ENCODE results near the gene STXBP5.

STXBP5 gene

GRCh38 chr6:147166992-147167391 is 37.2 kb upstream of the STXBP5 start:
- H3K27me3 ChIP-seq (ENCODE audit: control insufficient read depth in 1 of 2, insufficient read depth in 1 of 2, low read length in 2 of 2), result no peaks in the 10 kb centered on the region
- H2AFZ ChIP-seq (ENCODE audit: low read depth, low read length), result no peak overlapping the region
- H3K36me3 ChIP-seq (ENCODE audit: control insufficient read depth in 1 of 2, insufficient read depth in 2 of 2, low read depth in 1 of 2, low read length in 2 of 2), result no peaks in the 10 kb centered on the region
- no peak overlapping the region for H3K4ac ChIP-seq (ENCODE audit: low read depth in 1 of 2, low read length in 2 of 2)
- no peak for DNase-seq
- H2AK5ac ChIP-seq (ENCODE audit: low read length, severe bottlenecking), result no peak overlapping the region
- no peak overlapping the region for H3K4me3 ChIP-seq (ENCODE audit: insufficient read depth in 1 of 2, low read depth in 1 of 2, low read length in 2 of 2)
- H3K18ac ChIP-seq (ENCODE audit: low read depth in 1 of 2, low read length in 2 of 2), result no peak overlapping the region
- H4K91ac ChIP-seq (ENCODE audit: low read length), result no peak overlapping the region
- H2BK5ac ChIP-seq (ENCODE audit: low read depth, low read length, poor library complexity, severe bottlenecking), result no peak overlapping the region
- no peak overlapping the region for H3K14ac ChIP-seq (ENCODE audit: low read length in 2 of 2)
- H3K9ac ChIP-seq (ENCODE audit: low read length), result peak overlapping the region; percentile 13
- WGBS, result no CpG with 5 or more reads among the region's 1 CpG
- H2BK120ac ChIP-seq (ENCODE audit: low read depth, low read length), result no peak overlapping the region
- H3K4me1 ChIP-seq (ENCODE audit: control insufficient read depth, insufficient read depth, low read depth, low read length), result no peaks in the 10 kb centered on the region
- no peak overlapping the region for H2BK15ac ChIP-seq (ENCODE audit: low read depth, poor library complexity, severe bottlenecking)
- H3K27ac ChIP-seq (ENCODE audit: low read length, poor library complexity, severe bottlenecking), result no peak overlapping the region
- H3K9me3 ChIP-seq (ENCODE audit: control insufficient read depth, low read length), result no peaks in the 10 kb centered on the region
- H4K8ac ChIP-seq (ENCODE audit: low read length), result no peak overlapping the region
- no peak overlapping the region for H3K23ac ChIP-seq (ENCODE audit: low read length in 2 of 2)
- no peak overlapping the region for H2BK12ac ChIP-seq (ENCODE audit: low read length in 2 of 2)
- no peaks in the 10 kb centered on the region for H3K79me1 ChIP-seq (replicated peaks; ENCODE audit: low read length, poor library complexity, severe bottlenecking)
- H3K4me2 ChIP-seq (ENCODE audit: low read length, poor library complexity, severe bottlenecking), result no peak overlapping the region

GRCh38 chr6:147167576-147168461 is 36.4 kb upstream of the STXBP5 start:
- no peaks in the 10 kb centered on the region for H3K4me1 ChIP-seq (ENCODE audit: control insufficient read depth, insufficient read depth, low read depth, low read length)
- H2BK15ac ChIP-seq (ENCODE audit: low read depth, poor library complexity, severe bottlenecking), result no peak overlapping the region
- peak overlapping the region in 1 of 2 experiments; percentile 27 for H3K4me3 ChIP-seq (ENCODE audit: insufficient read depth in 1 of 2, low read depth in 1 of 2, low read length in 2 of 2)
- no peak overlapping the region for H2AK5ac ChIP-seq (ENCODE audit: low read length, severe bottlenecking)
- H2BK12ac ChIP-seq (ENCODE audit: low read length in 2 of 2), result no peak overlapping the region
- no peaks in the 10 kb centered on the region for H3K36me3 ChIP-seq (ENCODE audit: control insufficient read depth in 1 of 2, insufficient read depth in 2 of 2, low read depth in 1 of 2, low read length in 2 of 2)
- no peak overlapping the region for H2BK5ac ChIP-seq (ENCODE audit: low read depth, low read length, poor library complexity, severe bottlenecking)
- WGBS, result 95% methylated on average over 3 of the region's 4 CpGs
- H3K27me3 ChIP-seq (ENCODE audit: control insufficient read depth in 1 of 2, insufficient read depth in 1 of 2, low read length in 2 of 2), result no peaks in the 10 kb centered on the region
- H3K4ac ChIP-seq (ENCODE audit: low read depth in 1 of 2, low read length in 2 of 2), result no peak overlapping the region
- no peak overlapping the region for H2AFZ ChIP-seq (ENCODE audit: low read depth, low read length)
- no peaks in the 10 kb centered on the region for H3K9me3 ChIP-seq (ENCODE audit: control insufficient read depth, low read length)
- H3K79me1 ChIP-seq (replicated peaks; ENCODE audit: low read length, poor library complexity, severe bottlenecking), result no peaks in the 10 kb centered on the region
- H2BK120ac ChIP-seq (ENCODE audit: low read depth, low read length), result no peak overlapping the region
- no peak overlapping the region for H3K4me2 ChIP-seq (ENCODE audit: low read length, poor library complexity, severe bottlenecking)
- no peak for DNase-seq
- H4K91ac ChIP-seq (ENCODE audit: low read length), result no peak overlapping the region
- H3K14ac ChIP-seq (ENCODE audit: low read length in 2 of 2), result no peak overlapping the region
- no peak overlapping the region for H3K27ac ChIP-seq (ENCODE audit: low read length, poor library complexity, severe bottlenecking)
- H3K9ac ChIP-seq (ENCODE audit: low read length), result peak overlapping the region; percentile 13
- H3K23ac ChIP-seq (ENCODE audit: low read length in 2 of 2), result no peak overlapping the region
- no peak overlapping the region for H4K8ac ChIP-seq (ENCODE audit: low read length)
- no peak overlapping the region for H3K18ac ChIP-seq (ENCODE audit: low read depth in 1 of 2, low read length in 2 of 2)

- Histone ChIP-seq H3K27me3 (ENCODE audit: control insufficient read depth in 1 of 2, insufficient read depth in 1 of 2, low read length in 2 of 2) (no peaks in the 10 kb centered on the region), H3K4me2 (ENCODE audit: low read length, poor library complexity, severe bottlenecking) (no peak overlapping the region), H3K4me1 (ENCODE audit: control insufficient read depth, insufficient read depth, low read depth, low read length) (no peaks in the 10 kb centered on the region), H2BK120ac (ENCODE audit: low read depth, low read length) (no peak overlapping the region), H4K91ac (ENCODE audit: low read length) (no peak overlapping the region), H3K9ac (ENCODE audit: low read length) (no peak overlapping the region), H2AK5ac (ENCODE audit: low read length, severe bottlenecking) (no peak overlapping the region), H3K18ac (ENCODE audit: low read depth in 1 of 2, low read length in 2 of 2) (no peak overlapping the region), H2AFZ (ENCODE audit: low read depth, low read length) (no peak overlapping the region), H2BK5ac (ENCODE audit: low read depth, low read length, poor library complexity, severe bottlenecking) (no peak overlapping the region), H3K4me3 (ENCODE audit: insufficient read depth in 1 of 2, low read depth in 1 of 2, low read length in 2 of 2) (no peak overlapping the region), H3K9me3 (ENCODE audit: control insufficient read depth, low read length) (no peaks in the 10 kb centered on the region), H3K4ac (ENCODE audit: low read depth in 1 of 2, low read length in 2 of 2) (no peak overlapping the region), H2BK12ac (ENCODE audit: low read length in 2 of 2) (no peak overlapping the region), H3K36me3 (ENCODE audit: control insufficient read depth in 1 of 2, insufficient read depth in 2 of 2, low read depth in 1 of 2, low read length in 2 of 2) (no peaks in the 10 kb centered on the region), H3K79me1 (replicated peaks; ENCODE audit: low read length, poor library complexity, severe bottlenecking) (no peaks in the 10 kb centered on the region), H3K14ac (ENCODE audit: low read length in 2 of 2) (no peak overlapping the region), H4K8ac (ENCODE audit: low read length) (no peak overlapping the region), H3K23ac (ENCODE audit: low read length in 2 of 2) (no peak overlapping the region), H3K27ac (ENCODE audit: low read length, poor library complexity, severe bottlenecking) (no peak overlapping the region), H2BK15ac (ENCODE audit: low read depth, poor library complexity, severe bottlenecking) (no peak overlapping the region)
- DNase-seq, result no peak
- WGBS, result no CpG with 5 or more reads among the region's 1 CpG
These were observed 34.7 kb upstream of the STXBP5 start for GRCh38 chr6:147169529-147169928.

- no peaks in the 10 kb centered on the region for H3K4me1 ChIP-seq (ENCODE audit: control insufficient read depth, insufficient read depth, low read depth, low read length)
- H4K8ac ChIP-seq (ENCODE audit: low read length), result no peak overlapping the region
- H2BK120ac ChIP-seq (ENCODE audit: low read depth, low read length), result no peak overlapping the region
- no peak overlapping the region for H2BK15ac ChIP-seq (ENCODE audit: low read depth, poor library complexity, severe bottlenecking)
- H3K14ac ChIP-seq (ENCODE audit: low read length in 2 of 2), result no peak overlapping the region
- peak; percentile 56 for DNase-seq
- H3K18ac ChIP-seq (ENCODE audit: low read depth in 1 of 2, low read length in 2 of 2), result no peak overlapping the region
- H2AFZ ChIP-seq (ENCODE audit: low read depth, low read length), result no peak overlapping the region
- H2AK5ac ChIP-seq (ENCODE audit: low read length, severe bottlenecking), result no peak overlapping the region
- H3K27ac ChIP-seq (ENCODE audit: low read length, poor library complexity, severe bottlenecking), result no peak overlapping the region
- WGBS, result no CpG with 5 or more reads among the region's 1 CpG
- no peaks in the 10 kb centered on the region for H3K36me3 ChIP-seq (ENCODE audit: control insufficient read depth in 1 of 2, insufficient read depth in 2 of 2, low read depth in 1 of 2, low read length in 2 of 2)
- H3K79me1 ChIP-seq (replicated peaks; ENCODE audit: low read length, poor library complexity, severe bottlenecking), result no peaks in the 10 kb centered on the region
- no peak overlapping the region for H4K91ac ChIP-seq (ENCODE audit: low read length)
- H3K4me2 ChIP-seq (ENCODE audit: low read length, poor library complexity, severe bottlenecking), result no peak overlapping the region
- H3K9me3 ChIP-seq (ENCODE audit: control insufficient read depth, low read length), result no peaks in the 10 kb centered on the region
- H3K23ac ChIP-seq (ENCODE audit: low read length in 2 of 2), result no peak overlapping the region
- no peak overlapping the region for H3K4ac ChIP-seq (ENCODE audit: low read depth in 1 of 2, low read length in 2 of 2)
- no peak overlapping the region for H3K4me3 ChIP-seq (ENCODE audit: insufficient read depth in 1 of 2, low read depth in 1 of 2, low read length in 2 of 2)
- no peak overlapping the region for H2BK5ac ChIP-seq (ENCODE audit: low read depth, low read length, poor library complexity, severe bottlenecking)
- peak overlapping the region; percentile 44 for H3K9ac ChIP-seq (ENCODE audit: low read length)
- no peaks in the 10 kb centered on the region for H3K27me3 ChIP-seq (ENCODE audit: control insufficient read depth in 1 of 2, insufficient read depth in 1 of 2, low read length in 2 of 2)
- no peak overlapping the region for H2BK12ac ChIP-seq (ENCODE audit: low read length in 2 of 2)
These were observed 33.9 kb upstream of the STXBP5 start for GRCh38 chr6:147170269-147170668.
